ENCODE results near the gene IFFO2.

IFFO2 gene

DNA sequence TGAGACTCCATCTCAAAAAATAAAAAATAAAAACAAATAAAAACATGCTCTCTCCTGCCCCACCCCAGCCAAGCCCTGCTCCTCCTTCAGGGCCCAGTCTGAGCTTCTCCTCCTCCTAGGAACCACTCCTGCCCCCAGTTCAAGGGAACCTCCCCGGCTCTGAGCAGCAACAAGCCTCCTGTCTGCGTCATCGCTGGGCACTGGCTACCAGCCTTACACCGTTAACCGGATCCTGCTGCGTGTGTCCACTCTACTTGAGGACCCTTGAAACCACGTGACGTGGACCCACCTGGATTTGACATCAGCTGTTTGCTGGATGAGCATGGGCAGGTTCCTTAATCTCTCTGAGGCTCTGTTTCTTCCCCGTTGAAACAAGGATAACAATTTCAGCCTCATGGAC, 95.4 kb downstream of the IFFO2 start:
- peaks cover 1% of the 10 kb centered on the region for H3K36me3 Mint-ChIP-seq (ENCODE audit: insufficient read depth)
- H3K4me3 Mint-ChIP-seq, result no peak overlapping the region
- H3K27me3 Mint-ChIP-seq, result peaks cover 3% of the 10 kb centered on the region
- H3K27ac Mint-ChIP-seq (ENCODE audit: low read depth), result no peak overlapping the region
- DNase-seq (ENCODE audit: low spot score in 2 of 2), result no peak
- no peak for ATAC-seq (replicated peaks; ENCODE audit: extremely low read depth, poor library complexity, severe bottlenecking)
- no peaks in the 10 kb centered on the region for H3K9me3 Mint-ChIP-seq
- H3K4me1 Mint-ChIP-seq, result no peaks in the 10 kb centered on the region

DNA sequence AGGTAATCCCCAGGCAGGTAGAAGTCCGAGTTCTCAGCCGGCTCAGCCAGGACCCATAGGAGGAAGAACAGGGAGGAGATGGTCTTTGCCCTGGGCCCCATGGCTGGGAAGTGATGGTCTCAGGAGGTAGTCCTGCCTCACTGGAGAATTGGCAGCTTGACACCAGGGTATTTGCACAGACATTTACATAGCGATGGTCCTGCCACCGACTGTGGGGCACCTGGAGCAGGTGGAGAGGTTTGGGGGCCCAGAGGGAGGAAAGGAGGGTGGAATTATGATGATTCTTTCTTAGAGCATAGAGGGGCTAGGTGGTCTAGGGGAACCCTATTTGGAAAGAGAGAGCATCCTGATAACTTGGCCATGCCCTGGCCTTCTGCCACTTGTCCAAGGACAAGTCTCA, 96.9 kb downstream of the IFFO2 start, which contains the start of gene TAS1R2:
TSS of gene TAS1R2 (minus strand) at position 101 of the 400 bp plus-strand sequence. CDS start at position 101, 0 bp downstream.
- H3K4me1 Mint-ChIP-seq, result no peaks in the 10 kb centered on the region
- H3K27me3 Mint-ChIP-seq, result peaks cover 14% of the 10 kb centered on the region
- no peak within 1 kb of the TSS for H3K27ac Mint-ChIP-seq (ENCODE audit: low read depth)
- peaks cover 1% of the 10 kb centered on the region for H3K36me3 Mint-ChIP-seq (ENCODE audit: insufficient read depth)
- H3K4me3 Mint-ChIP-seq, result no peak within 1 kb of the TSS
- no peaks in the 10 kb centered on the region for H3K9me3 Mint-ChIP-seq
- ATAC-seq (replicated peaks; ENCODE audit: extremely low read depth, poor library complexity, severe bottlenecking) (no peak), DNase-seq (ENCODE audit: low spot score in 2 of 2) (no peak)

DNA sequence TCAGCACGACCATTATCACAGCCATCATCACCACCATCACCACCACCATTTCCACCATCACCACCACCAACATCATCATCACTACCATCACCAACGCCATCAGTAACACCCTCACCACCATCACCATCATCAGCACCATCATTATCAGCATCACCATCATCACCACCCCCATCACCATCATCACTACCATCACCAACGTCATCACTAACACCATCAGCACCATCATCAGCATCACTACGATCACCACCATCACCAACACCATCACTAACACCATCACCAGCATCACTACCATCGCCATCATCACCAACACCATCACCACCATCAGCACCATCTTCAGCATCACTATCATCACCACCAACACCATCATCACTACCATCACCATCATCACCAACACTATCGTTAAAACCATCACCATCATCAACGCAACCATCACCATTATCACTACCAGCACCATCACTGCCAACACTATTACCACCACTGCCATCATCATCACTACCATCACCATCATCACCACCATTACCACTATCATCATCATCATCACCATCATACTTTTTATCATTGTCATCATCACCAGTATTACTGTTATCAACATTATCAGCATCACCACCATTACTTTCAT, 98.3 kb downstream of the IFFO2 start:
- Mint-ChIP-seq H3K9me3 (no peaks in the 10 kb centered on the region), H3K27me3 (peaks cover 14% of the 10 kb centered on the region), H3K27ac (ENCODE audit: low read depth) (no peak overlapping the region), H3K4me3 (no peak overlapping the region), H3K4me1 (no peaks in the 10 kb centered on the region), H3K36me3 (ENCODE audit: insufficient read depth) (peaks cover 1% of the 10 kb centered on the region)
- ATAC-seq (replicated peaks; ENCODE audit: extremely low read depth, poor library complexity, severe bottlenecking), result no peak
- no peak for DNase-seq (ENCODE audit: low spot score in 2 of 2)

DNA sequence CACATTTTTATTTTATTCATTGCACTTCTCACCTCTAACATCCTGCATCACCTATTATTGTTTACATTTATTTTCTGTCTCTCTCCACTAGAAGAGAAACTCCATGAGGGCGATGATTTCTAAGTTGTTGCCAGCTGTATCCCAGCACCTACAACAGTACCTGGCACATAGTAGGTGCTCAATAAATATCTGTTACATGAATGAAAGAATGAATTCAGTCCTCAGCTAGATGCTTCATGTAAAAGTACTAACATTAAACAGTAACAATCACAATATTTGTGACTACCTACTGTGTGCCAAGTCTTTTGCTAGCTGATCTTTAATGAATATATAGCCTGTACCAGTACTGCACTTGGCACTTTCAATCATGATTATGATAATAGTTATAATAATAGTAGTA, 100.0 kb downstream of the IFFO2 start:
- Mint-ChIP-seq H3K4me1 (no peaks in the 10 kb centered on the region), H3K36me3 (ENCODE audit: insufficient read depth) (peaks cover 1% of the 10 kb centered on the region), H3K9me3 (no peaks in the 10 kb centered on the region), H3K27me3 (peaks cover 14% of the 10 kb centered on the region), H3K4me3 (no peak overlapping the region), H3K27ac (ENCODE audit: low read depth) (no peak overlapping the region)
- DNase-seq (ENCODE audit: low spot score in 2 of 2) (no peak), ATAC-seq (replicated peaks; ENCODE audit: extremely low read depth, poor library complexity, severe bottlenecking) (no peak)

DNA sequence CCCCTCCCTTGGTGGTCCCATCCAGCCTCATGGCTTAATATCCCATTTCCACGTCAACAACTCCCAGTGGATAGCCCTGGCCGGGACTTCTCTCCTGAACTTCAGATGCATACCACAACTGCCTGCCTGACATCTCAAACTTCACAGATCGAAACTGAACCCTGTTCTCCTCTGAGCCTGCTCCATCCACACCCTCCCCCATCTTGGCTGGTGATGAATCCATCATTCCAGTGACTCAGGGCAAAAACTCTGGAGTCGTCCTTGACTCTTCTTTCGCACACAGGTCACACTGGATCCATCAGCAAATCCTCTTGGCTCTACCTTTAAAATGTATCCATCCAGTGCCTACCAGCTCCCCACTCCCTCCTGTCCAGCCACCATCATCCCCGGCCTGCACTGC, 100.9 kb downstream of the IFFO2 start:
- Mint-ChIP-seq H3K4me1 (no peaks in the 10 kb centered on the region), H3K36me3 (ENCODE audit: insufficient read depth) (peaks cover 1% of the 10 kb centered on the region), H3K4me3 (no peak overlapping the region), H3K9me3 (no peaks in the 10 kb centered on the region), H3K27ac (ENCODE audit: low read depth) (no peak overlapping the region), H3K27me3 (peaks cover 14% of the 10 kb centered on the region)
- no peak for ATAC-seq (replicated peaks; ENCODE audit: extremely low read depth, poor library complexity, severe bottlenecking)
- no peak for DNase-seq (ENCODE audit: low spot score in 2 of 2)

DNA sequence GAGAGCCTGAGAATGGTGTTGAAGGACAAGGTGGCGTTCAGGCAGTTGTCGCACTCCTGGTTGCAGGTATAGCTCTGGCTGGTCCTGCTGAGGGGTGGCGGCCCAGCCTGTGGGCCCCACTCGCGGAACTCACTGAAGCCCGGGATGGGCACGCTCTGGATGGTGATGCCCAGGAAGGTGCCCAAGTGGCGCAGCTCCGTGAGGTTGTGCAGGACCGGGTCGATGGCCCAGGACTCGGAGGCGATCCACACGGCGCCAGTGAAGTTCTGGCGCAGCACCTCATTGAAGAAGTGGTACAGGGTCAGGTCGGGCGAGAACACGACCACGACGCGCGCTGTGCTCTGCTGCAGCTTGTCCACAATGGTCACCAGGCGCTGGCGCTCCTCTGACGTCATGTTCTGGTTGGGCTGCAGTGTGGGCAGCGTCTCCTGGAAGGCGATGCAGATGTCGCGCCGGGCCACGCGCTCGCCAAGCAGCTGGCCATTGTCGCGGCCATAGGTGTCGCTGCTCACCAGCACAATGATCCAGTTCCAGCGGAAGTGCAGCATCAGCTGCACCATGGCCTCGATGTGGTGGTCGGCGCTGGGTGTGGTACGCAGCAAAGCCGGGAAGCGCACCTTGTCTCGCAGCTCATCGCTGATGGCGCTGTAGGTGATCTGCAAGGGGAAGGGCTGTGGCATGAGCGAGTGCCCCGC, 102.0 kb downstream of the IFFO2 start:
- DNase-seq (ENCODE audit: low spot score in 2 of 2) (no peak), ATAC-seq (replicated peaks; ENCODE audit: extremely low read depth, poor library complexity, severe bottlenecking) (no peak)
- no peaks in the 10 kb centered on the region for H3K4me1 Mint-ChIP-seq
- no peaks in the 10 kb centered on the region for H3K9me3 Mint-ChIP-seq
- no peak overlapping the region for H3K4me3 Mint-ChIP-seq
- peaks cover 1% of the 10 kb centered on the region for H3K36me3 Mint-ChIP-seq (ENCODE audit: insufficient read depth)
- H3K27me3 Mint-ChIP-seq, result peaks cover 14% of the 10 kb centered on the region
- H3K27ac Mint-ChIP-seq (ENCODE audit: low read depth), result no peak overlapping the region
